Measurements from ENCODE around the gene FLNB.
A peak's percentile ranks its signal among the peaks of the same experiment; 100 is the strongest.

The FLNB gene

DNA sequence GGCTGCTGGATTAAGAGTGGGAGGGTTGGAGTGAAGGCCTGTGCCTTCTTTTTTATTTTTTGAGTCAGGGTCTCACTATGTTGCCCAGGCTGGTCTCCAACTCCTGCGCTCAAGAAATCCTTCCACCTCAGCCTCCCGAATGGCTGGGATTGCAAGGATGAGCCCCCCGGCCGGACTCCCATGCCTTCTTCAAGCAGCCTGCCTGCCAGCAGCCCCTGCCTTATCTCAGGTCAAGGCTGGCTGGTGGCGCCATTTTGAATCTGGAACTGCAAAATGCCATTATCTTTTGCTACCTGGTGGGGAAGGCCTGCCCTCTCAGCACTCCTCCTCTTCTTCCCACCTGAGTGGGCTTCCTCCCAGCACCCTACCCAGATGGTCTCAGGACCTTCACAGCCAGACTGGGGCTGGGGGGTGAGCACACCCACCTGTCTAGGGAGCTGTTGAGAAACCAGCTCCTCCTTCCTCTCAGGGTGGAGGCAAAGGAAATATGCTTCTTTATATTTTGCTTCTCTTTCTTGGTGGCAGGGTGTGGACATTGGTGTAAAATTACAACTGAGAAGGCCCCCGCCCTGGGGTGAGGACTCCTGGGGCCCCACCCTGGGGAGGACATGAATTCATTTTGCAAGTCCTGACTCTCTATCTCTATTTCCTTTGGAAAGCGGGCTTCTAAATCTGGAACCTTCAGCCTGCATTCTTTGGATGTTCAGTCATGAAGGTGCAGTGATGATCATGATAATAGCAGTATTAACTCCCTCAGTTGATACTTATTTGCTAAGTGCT lies 7.7 kb upstream of the FLNB start:
- TF ChIP-seq, protein P1, sequence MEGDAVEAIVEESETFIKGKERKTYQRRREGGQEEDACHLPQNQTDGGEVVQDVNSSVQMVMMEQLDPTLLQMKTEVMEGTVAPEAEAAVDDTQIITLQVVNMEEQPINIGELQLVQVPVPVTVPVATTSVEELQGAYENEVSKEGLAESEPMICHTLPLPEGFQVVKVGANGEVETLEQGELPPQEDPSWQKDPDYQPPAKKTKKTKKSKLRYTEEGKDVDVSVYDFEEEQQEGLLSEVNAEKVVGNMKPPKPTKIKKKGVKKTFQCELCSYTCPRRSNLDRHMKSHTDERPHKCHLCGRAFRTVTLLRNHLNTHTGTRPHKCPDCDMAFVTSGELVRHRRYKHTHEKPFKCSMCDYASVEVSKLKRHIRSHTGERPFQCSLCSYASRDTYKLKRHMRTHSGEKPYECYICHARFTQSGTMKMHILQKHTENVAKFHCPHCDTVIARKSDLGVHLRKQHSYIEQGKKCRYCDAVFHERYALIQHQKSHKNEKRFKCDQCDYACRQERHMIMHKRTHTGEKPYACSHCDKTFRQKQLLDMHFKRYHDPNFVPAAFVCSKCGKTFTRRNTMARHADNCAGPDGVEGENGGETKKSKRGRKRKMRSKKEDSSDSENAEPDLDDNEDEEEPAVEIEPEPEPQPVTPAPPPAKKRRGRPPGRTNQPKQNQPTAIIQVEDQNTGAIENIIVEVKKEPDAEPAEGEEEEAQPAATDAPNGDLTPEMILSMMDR (conservative IDR thresholded peaks at IDR 0.05; ENCODE audit: control insufficient read depth, insufficient read depth, low read depth, low read length), result no peak
- H3K4me3 ChIP-seq (ENCODE audit: control insufficient read depth, low read depth, low read length), result no peak overlapping the region
- DNase-seq (ENCODE audit: low read depth), result no peak

DNA sequence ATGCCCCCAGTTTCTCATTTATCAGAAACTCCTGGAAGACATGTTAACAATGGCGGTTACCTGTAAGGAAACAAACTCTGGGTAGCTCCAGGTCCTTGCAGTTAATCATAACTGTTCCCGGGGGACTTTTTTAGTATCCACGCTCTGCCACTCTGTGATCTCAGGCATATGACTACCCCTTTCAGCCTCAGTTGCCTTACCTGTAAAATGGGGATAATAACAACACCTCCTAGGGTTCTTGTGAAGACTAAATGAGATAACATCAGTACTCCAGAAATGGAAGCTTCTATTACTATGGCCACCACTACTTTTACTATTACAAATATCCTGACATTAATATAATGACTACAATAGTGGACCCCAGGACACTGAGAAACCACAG lies 7.1 kb upstream of the FLNB start:
- DNase-seq (ENCODE audit: low read depth), result no peak
- H3K4me3 ChIP-seq (ENCODE audit: control insufficient read depth, low read depth, low read length), result no peak overlapping the region
- TF ChIP-seq, protein P1 (conservative IDR thresholded peaks at IDR 0.05; ENCODE audit: control insufficient read depth, insufficient read depth, low read depth, low read length), result no peak

DNA sequence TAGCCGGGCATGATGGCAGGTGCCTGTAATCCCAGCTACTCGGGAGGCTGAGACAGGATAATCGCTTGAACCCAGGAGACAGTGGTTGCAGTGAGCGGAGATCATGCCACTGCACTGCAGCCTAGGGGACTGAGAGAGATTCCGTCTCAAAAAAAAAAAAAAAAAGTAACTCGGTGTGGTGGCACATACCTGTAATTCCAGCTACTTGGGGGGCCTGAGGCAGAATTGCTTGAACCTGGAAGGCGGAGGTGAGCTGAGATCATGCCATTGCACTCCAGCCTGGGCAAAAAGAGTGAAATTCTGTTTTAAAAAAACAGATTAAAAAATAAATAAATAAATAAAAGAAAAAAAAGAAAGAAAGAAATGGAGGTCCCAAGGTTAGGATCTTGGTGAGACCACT lies 6.2 kb upstream of the FLNB start:
- DNase-seq (ENCODE audit: low read depth), result no peak
- TF ChIP-seq, protein P1 (conservative IDR thresholded peaks at IDR 0.05; ENCODE audit: control insufficient read depth, insufficient read depth, low read depth, low read length), result no peak
- no peak overlapping the region for H3K4me3 ChIP-seq (ENCODE audit: control insufficient read depth, low read depth, low read length)

DNA sequence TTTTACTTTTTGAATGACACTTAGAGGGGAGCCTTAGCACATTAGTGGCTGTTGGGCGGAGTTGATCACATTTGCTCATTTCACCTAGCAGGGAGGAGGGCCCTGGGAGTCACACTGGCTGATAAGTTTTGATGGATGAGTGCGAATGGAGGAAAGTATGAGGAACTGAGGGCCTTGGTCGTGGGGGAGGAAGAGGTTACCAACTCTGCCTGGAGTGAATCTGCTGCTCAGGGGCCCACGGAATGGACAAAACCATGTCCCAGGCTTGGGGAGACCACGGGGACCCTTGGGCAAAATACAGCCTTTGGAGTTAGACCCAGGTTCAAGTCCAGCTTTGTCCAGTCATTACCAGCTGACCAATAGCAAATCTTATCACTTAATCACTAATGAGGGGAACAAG lies 5.1 kb upstream of the FLNB start:
- no peak for DNase-seq (ENCODE audit: low read depth)
- no peak overlapping the region for H3K4me3 ChIP-seq (ENCODE audit: control insufficient read depth, low read depth, low read length)
- TF ChIP-seq, protein P1 (conservative IDR thresholded peaks at IDR 0.05; ENCODE audit: control insufficient read depth, insufficient read depth, low read depth, low read length), result no peak

DNA sequence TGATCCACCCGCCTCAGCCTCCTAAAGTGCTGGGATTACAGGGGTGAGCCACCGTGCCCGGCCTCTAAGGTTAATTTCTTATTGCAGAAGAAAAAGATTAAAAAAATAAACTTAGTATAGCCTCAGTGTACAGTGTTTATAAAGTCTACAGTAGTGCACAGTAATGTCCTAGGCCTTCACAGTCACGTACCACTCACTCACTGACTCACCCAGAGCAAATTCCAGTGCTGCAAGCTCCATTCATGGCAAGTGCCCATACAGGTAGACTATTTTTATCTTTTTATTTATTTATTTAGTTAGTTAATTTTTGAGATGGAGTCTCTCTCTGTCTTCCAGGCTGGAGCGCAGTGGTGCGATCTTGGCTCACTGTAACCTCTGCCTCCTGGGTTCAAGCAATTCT lies 3.2 kb upstream of the FLNB start:
- DNase-seq (ENCODE audit: low read depth), result peak; percentile 67
- H3K4me3 ChIP-seq (ENCODE audit: control insufficient read depth, low read depth, low read length), result no peak overlapping the region
- TF ChIP-seq, protein P1 (conservative IDR thresholded peaks at IDR 0.05; ENCODE audit: control insufficient read depth, insufficient read depth, low read depth, low read length), result no peak

DNA sequence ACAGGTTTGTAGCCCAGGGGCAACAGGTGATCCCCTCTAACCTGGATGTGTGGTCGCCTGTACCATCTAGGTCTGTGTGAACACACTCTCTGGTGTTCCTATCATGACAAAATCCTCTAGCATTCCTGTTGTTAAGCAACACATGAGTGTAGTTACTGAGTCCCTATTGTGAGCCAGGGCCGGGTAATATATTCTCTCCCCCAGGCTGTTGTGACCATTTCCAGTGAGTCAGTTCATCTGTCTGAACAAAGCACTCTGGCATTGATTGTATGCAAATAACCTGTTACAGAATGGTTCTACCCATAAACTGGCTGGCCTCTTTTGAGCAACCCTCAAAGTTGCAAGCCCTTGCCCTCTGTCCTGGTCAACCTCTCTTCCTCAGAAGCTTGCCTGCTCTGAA lies 2.6 kb upstream of the FLNB start:
- TF ChIP-seq, protein P1 (conservative IDR thresholded peaks at IDR 0.05; ENCODE audit: control insufficient read depth, insufficient read depth, low read depth, low read length), result no peak
- H3K4me3 ChIP-seq (ENCODE audit: control insufficient read depth, low read depth, low read length), result no peak overlapping the region
- peak; percentile 78 for DNase-seq (ENCODE audit: low read depth)
